Heart right ventricle (tissue), 16 donors: ENCODE results near the gene DGKD. TPM values are rescaled to one million over a fixed set of nuclear protein-coding genes. Genes with fewer than 3 reads are reported as not detected.

Experiments
- ATAC-seq, 8 donors: fragments of 200-7000 bp; cut with Tn5 transposase; one replicate each; pipeline ENCODE4 v1.9.1; 2020; ENCODE audit warnings: mild to moderate bottlenecking in 8 of 8, moderate library complexity in 8 of 8, moderate number of reproducible peaks in 1 of 8
- DNase-seq, 2 donors: peaks; one replicate each; pipeline ENCODE4 v3.0.0-alpha.2; 2020
- H3K27ac ChIP-seq, 10 donors: fragments of 200-600 bp; sonication (generic) in 2 of 10; one replicate each; pipeline versions ENCODE4 v1.5.0 to v1.8.0; 2020 to 2022; ENCODE audit warnings: mild to moderate bottlenecking in 3 of 10
- H3K27me3 ChIP-seq, 7 donors: fragments of 200-600 bp; one replicate each; pipeline ENCODE4 v1.8.0; 2021 to 2022; ENCODE audit warnings: mild to moderate bottlenecking in 2 of 7
- H3K36me3 ChIP-seq, 9 donors: fragments of 200-600 bp; sonication (generic) in 1 of 9; one replicate each; pipeline versions ENCODE4 v1.5.0 to v1.8.0; 2020 to 2022; ENCODE audit warnings: mild to moderate bottlenecking in 2 of 9
- H3K4me1 ChIP-seq, 9 donors: fragments of 200-600 bp; sonication (generic) in 1 of 9; one replicate each; pipeline versions ENCODE4 v1.5.0 to v1.8.0; 2020 to 2022; ENCODE audit warnings: mild to moderate bottlenecking in 4 of 9
- H3K4me3 ChIP-seq, 10 donors: fragments of 200-600 bp; sonication (generic) in 2 of 10; one replicate each; pipeline versions ENCODE4 v1.5.0 to v1.8.0; 2020 to 2022; ENCODE audit warnings: mild to moderate bottlenecking in 7 of 10, moderate library complexity in 2 of 10
- H3K9me3 ChIP-seq, 11 donors: fragments of 200-600 bp in 10 of 11; sonication (generic) in 2 of 11; one replicate each; pipeline versions ENCODE4 v1.5.0 to v1.8.0; 2013 to 2022; ENCODE audit warnings: mild to moderate bottlenecking in 2 of 11, control low read depth in 1 of 11, moderate library complexity in 1 of 11
- CTCF ChIP-seq, 9 donors: fragments of 200-600 bp; sonication (generic) in 2 of 9; IDR thresholded peaks; one replicate each; pipeline versions ENCODE4 v1.5.0 to v1.8.0; 2021 to 2022; ENCODE audit warnings: antibody characterized with exemption in 9 of 9, mild to moderate bottlenecking in 5 of 9, moderate library complexity in 1 of 9
- WGBS, 2 donors: extraction: QIAGEN DNeasy Blood & Tissue Kit; methylation state at CpG; one replicate each; pipeline ENCODE4 v1.1.7; 2013; ENCODE audit warnings: inconsistent platforms in 1 of 2; 5-methylcytosine and 5-hydroxymethylcytosine counted together
- intact Hi-C, 10 donors: fragments of 100-400 bp; cut with DNase I; formaldehyde crosslinking; loops; one replicate each; pipeline versions ENCODE4 v1.11.1 to v1.14.2; 2022
- polyA plus RNA-seq, 2 donors: library from polyadenylated mRNA; stranded (reverse); fragments of 200-250 nt; gene quantifications; one replicate each; pipeline ENCODE4 v1.2.3, GENCODE V29; 2013
- total RNA-seq, 10 donors: library from RNA; stranded (reverse); fragmentation: NEBNext Ultra II Directional in 3 of 10; extraction: Animal tissue kit (Norgen Biotek cat#: 25700) in 3 of 10; gene quantifications; one replicate each; pipeline versions ENCODE4 v1.2.1 to v1.2.4, GENCODE V29; 2021 to 2023
- donor health status: Arrhythmogenic right ventricular cardiomyopathy.
- donor health status: ischemic (EF 13 %, LVEDD 7.1; RV severe dilation, severe dysfunction).
- donor health status: healthy with polysubstance abuse.
- donor health status: DM: no; HTN: yes; CAD: no.
- donor health status: DM: no; HTN: no; CAD: no.
- donor health status: ischemic (EF 25% LVEDD 6.9; RV normal size, moderate dysfunction).
- donor health status: ischemic (EF 25% LVEDD 5.7; RV mildly dilated, moderate dysfunction).
- donor health status: healthy.
- donor health status: DM: yes; HTN: yes; CAD: no.
- donor health status: Ischemic cardiomyopathy.
- donor health status: ischemic (EF 35%, LVEDD 5.7; RV mildly dilated, moderate dysfunction).
- donor health status: nonischemic (EF 11% LVEDD 7.7; RV severe dilation, severe dysfunction).
- donor health status: DM: yes; HTN: yes; CAD: no.
- donor health status: PGD.
- donor health status: ischemic (EF 29% LVEDD 5.4; RV normal size, mild dysfunction).
- donor health status: nonischemic (EF 23%, LVEDD 6.1; RV moderate dilation, normal function).

The DGKD gene
- total and polyA plus RNA-seq, 12 donors = 26.8 to 79.5 (median 44.7) TPM

- Histone ChIP-seq H3K4me1 (peaks cover 11 to 36% (median 18%) of the 10 kb centered on the region in 9 donors), H3K36me3 (peaks cover 0 to 76% (median 37%) of the 10 kb centered on the region in 9 donors), H3K27ac (peak overlapping the region in 9 of 10 donors; percentile 44 to 85 (median 59)), H3K4me3 (no peak overlapping the region), H3K9me3 (peaks cover 0 to 6% (median 0%) of the 10 kb centered on the region in 11 donors), H3K27me3 (no peaks in the 10 kb centered on the region)
- intact Hi-C loops = loop anchor here in 1 of 10 donors (1.0 kb wide), 1 partner anchor 24 kb away; no protein-coding TSS in a partner anchor
- ATAC-seq (peak in 2 of 8 donors; percentile 3 to 9), DNase-seq (no peak)
- 89 to 93% methylated on average over 14 of the region's 14 CpGs for WGBS, 2 donors
- no peak for TF ChIP-seq CTCF (IDR thresholded peaks at IDR 0.05)
Measured at GRCh38 chr2:233470839-233471238, 116.5 kb downstream of the DGKD start.

DNA sequence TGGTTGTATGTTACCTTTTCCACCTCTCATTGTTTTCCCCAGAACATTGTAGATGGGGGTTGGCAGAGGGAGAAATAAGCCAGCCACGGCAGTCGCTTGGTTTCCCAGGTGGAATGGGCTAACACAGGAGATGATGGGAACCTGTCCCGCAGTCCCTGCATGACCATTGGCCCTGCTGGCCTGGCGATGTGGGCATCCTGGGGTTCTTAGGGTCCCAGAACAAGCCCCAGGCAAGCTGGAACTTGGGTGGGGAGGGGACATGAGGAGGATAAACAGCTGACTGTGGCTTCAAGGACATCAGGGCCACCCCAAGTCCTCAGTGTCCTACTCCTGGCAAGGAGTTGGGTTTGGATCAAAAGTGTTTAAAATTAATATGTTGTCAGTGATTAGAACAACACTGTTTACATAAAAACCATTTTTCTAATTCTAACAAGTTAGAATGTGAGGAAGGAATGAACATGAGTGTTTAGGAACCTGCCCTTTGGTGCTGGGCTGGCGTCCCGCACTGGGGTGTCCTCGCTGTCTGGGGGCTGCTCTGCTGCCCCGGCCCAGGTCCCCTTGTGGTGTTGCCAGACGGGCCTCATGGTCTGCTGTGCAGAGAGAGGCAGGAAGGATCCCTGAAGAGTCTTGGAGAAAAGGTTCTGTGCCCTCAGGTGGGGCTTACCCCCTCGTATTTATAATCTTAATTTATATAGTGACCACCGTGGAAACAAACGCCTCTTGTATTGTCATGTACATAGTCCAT is 117.2 kb downstream of the DGKD start:
- Histone ChIP-seq H3K4me3 (no peak overlapping the region), H3K36me3 (peaks cover 0 to 76% (median 38%) of the 10 kb centered on the region in 9 donors), H3K9me3 (peaks cover 0 to 6% (median 0%) of the 10 kb centered on the region in 11 donors), H3K27ac (peak overlapping the region in 5 of 10 donors; percentile 45 to 85 (median 83)), H3K27me3 (no peaks in the 10 kb centered on the region), H3K4me1 (peaks cover 11 to 36% (median 18%) of the 10 kb centered on the region in 9 donors)
- intact Hi-C loops = loop anchor here in 1 of 10 donors (1.0 kb wide), 1 partner anchor 24 kb away; no protein-coding TSS in a partner anchor
- ATAC-seq = no peak
- DNase-seq = no peak
- WGBS, 2 donors = 93 to 97% methylated on average over 12 of the region's 12 CpGs
- no peak for TF ChIP-seq CTCF (IDR thresholded peaks at IDR 0.05)

GRCh38 chr2:233473386-233473791 is 119.1 kb downstream of the DGKD start:
- TF ChIP-seq CTCF (IDR thresholded peaks at IDR 0.05) = no peak
- Histone ChIP-seq H3K27me3 (no peaks in the 10 kb centered on the region), H3K9me3 (peaks cover 0 to 6% (median 0%) of the 10 kb centered on the region in 11 donors), H3K4me3 (no peak overlapping the region), H3K4me1 (peaks cover 11 to 35% (median 18%) of the 10 kb centered on the region in 9 donors), H3K27ac (peak overlapping the region in 2 of 10 donors; percentile 70 to 80), H3K36me3 (peaks cover 0 to 76% (median 31%) of the 10 kb centered on the region in 9 donors)
- 94 to 96% methylated on average over 19 of the region's 19 CpGs for WGBS, 2 donors
- no peak for ATAC-seq
- intact Hi-C loops = no loop called here
- DNase-seq = no peak

DNA sequence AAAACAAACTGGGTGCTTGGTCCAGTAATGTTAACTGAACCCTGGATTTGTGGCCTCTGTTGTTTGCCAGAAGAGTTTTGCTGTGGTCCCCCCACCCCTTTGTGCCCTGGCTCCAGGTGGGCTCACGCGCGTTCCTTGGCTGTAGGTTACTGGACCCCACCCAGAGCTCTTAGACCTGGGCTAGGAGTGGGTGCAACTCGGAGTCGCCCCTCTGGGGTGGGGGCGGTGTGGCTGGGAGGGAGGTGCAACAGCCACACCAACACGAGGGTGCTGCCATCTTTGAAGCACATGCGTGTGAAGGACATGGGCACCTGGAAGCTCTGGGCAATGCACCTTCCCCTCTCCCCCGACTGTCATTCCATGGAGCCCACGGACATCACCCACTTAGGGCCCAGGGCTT is 119.6 kb downstream of the DGKD start:
- Histone ChIP-seq H3K4me1 (peaks cover 10 to 30% (median 16%) of the 10 kb centered on the region in 9 donors), H3K27me3 (no peaks in the 10 kb centered on the region), H3K36me3 (peaks cover 0 to 76% (median 26%) of the 10 kb centered on the region in 9 donors), H3K4me3 (no peak overlapping the region), H3K27ac (peak overlapping the region in 8 of 10 donors; percentile 10 to 82 (median 60)), H3K9me3 (peaks cover 0 to 6% (median 0%) of the 10 kb centered on the region in 11 donors)
- ATAC-seq (no peak), DNase-seq (no peak)
- TF ChIP-seq CTCF (IDR thresholded peaks at IDR 0.05) = no peak
- 93 to 94% methylated on average over 10 of the region's 10 CpGs for WGBS, 2 donors
- intact Hi-C loops = no loop called here
